ENCODE results near the gene SKAP2. TPM values are rescaled to one million over a fixed set of nuclear protein-coding genes. Genes with fewer than 3 reads are reported as not detected.

Gene SKAP2
- total RNA-seq, 1 experiment from 2014 or later, result 66.8 TPM

- BruUV-seq (replicated peaks), result no TSS peak
- H3K36me3 ChIP-seq (ENCODE audit: control insufficient read depth, insufficient read depth, low read length), result no peaks in the 10 kb centered on the region
- ChIA-PET CTCF (interaction anchor here (0.6 kb wide), 1 partner anchor 25 kb away, joined by 4 read pairs; no protein-coding TSS in a partner anchor), POLR2A (no interaction called here)
- DNase-seq (ENCODE audit: low read depth, low spot score), result no peak
- no peak overlapping the region for H3K27ac ChIP-seq (ENCODE audit: low read length)
- peaks cover 9% of the 10 kb centered on the region; the same call in 1 of the 2 replicates for H3K4me1 ChIP-seq (ENCODE audit: control insufficient read depth, insufficient read depth, low read length)
- intact Hi-C loops (cut with micrococcal nuclease; ENCODE audit: unreplicated experiment), result loop anchor here (5.0 kb wide), 1 partner anchor 141 kb away; no protein-coding TSS in a partner anchor
- H3K9me3 ChIP-seq (ENCODE audit: control insufficient read depth, insufficient read depth, low read depth, low read length), result no peaks in the 10 kb centered on the region
- H3K4me3 ChIP-seq (ENCODE audit: low read depth in 2 of 2, low read length in 2 of 2), result no peak overlapping the region
- TF ChIP-seq TCF7L2 (IDR thresholded peaks at IDR 0.05; ENCODE audit: low read depth, low read length), result no peak
- no peak for TF ChIP-seq POLR2AphosphoS5 (IDR thresholded peaks at IDR 0.05; ENCODE audit: low read depth, low read length)
- no peak for TF ChIP-seq REST (IDR thresholded peaks at IDR 0.05; ENCODE audit: insufficient read depth in 1 of 2, low read depth in 2 of 2, low read length in 1 of 2)
- no peak for TF ChIP-seq CTCF (IDR thresholded peaks at IDR 0.05)
- TF ChIP-seq SIN3A (IDR thresholded peaks at IDR 0.05; ENCODE audit: borderline replicate concordance, insufficient read depth, low read depth, low read length), result no peak
- in situ Hi-C loops (cut with HindIII; ENCODE audit: low pct_unique_long_range_greater_than_20kb, low sequenced_read_pairs), result no loop called here
- peaks cover 4% of the 10 kb centered on the region; the same call in 1 of the 2 replicates for H3K27me3 ChIP-seq (ENCODE audit: control insufficient read depth, insufficient read depth, low read length)
- no peak for ATAC-seq
These were observed 206.6 kb downstream of the SKAP2 start for GRCh38 chr7:26657686-26658388.

DNA sequence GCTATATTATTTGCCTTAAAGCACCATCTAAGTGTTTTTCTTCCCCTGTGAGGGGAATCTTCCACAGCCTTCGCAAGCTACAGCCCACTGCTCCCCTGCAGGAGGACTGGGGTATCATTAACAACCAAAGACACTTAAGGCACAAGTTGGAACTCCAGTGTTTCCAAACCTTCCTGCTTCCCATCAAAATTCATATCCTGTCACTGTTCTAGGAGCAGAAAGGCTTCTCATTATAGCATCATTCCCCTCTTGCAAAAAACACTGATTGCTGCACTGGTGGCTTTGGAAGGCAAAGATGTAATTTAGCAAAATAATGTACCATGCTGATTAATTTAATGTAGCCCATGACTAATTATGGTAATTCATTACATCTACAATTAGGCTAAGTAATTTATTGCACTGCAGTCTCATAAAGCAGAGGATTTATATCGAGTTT is 207.2 kb downstream of the SKAP2 start:
- H3K36me3 ChIP-seq (ENCODE audit: control insufficient read depth, insufficient read depth, low read length), result no peaks in the 10 kb centered on the region
- peaks cover 4% of the 10 kb centered on the region; the same call in 1 of the 2 replicates for H3K27me3 ChIP-seq (ENCODE audit: control insufficient read depth, insufficient read depth, low read length)
- ATAC-seq, result no peak
- in situ Hi-C loops (cut with HindIII; ENCODE audit: low pct_unique_long_range_greater_than_20kb, low sequenced_read_pairs), result no loop called here
- DNase-seq (ENCODE audit: low read depth, low spot score), result no peak
- intact Hi-C loops (cut with micrococcal nuclease; ENCODE audit: unreplicated experiment), result loop anchor here (5.0 kb wide), 1 partner anchor 140 kb away; no protein-coding TSS in a partner anchor
- no peak overlapping the region for H3K4me3 ChIP-seq (ENCODE audit: low read depth in 2 of 2, low read length in 2 of 2)
- POLR2A ChIA-PET, result no interaction called here
- H3K27ac ChIP-seq (ENCODE audit: low read length), result no peak overlapping the region
- peaks cover 9% of the 10 kb centered on the region; the same call in 1 of the 2 replicates for H3K4me1 ChIP-seq (ENCODE audit: control insufficient read depth, insufficient read depth, low read length)
- TF ChIP-seq REST (IDR thresholded peaks at IDR 0.05; ENCODE audit: insufficient read depth in 1 of 2, low read depth in 2 of 2, low read length in 1 of 2) (no peak), POLR2AphosphoS5 (IDR thresholded peaks at IDR 0.05; ENCODE audit: low read depth, low read length) (no peak), TCF7L2 (IDR thresholded peaks at IDR 0.05; ENCODE audit: low read depth, low read length) (no peak), CTCF (IDR thresholded peaks at IDR 0.05) (no peak), SIN3A (IDR thresholded peaks at IDR 0.05; ENCODE audit: borderline replicate concordance, insufficient read depth, low read depth, low read length) (no peak)
- H3K9me3 ChIP-seq (ENCODE audit: control insufficient read depth, insufficient read depth, low read depth, low read length), result no peaks in the 10 kb centered on the region
- no TSS peak for BruUV-seq (replicated peaks)
- CTCF ChIA-PET, result interaction anchor here (0.6 kb wide), 1 partner anchor 26 kb away, joined by 4 read pairs; no protein-coding TSS in a partner anchor

All from Panc1 (cell line).